ENCODE results near the gene TLR2.

The TLR2 gene

GRCh38 chr4:153705743-153706468 lies 21.8 kb downstream of the TLR2 start:
- in situ Hi-C loops (cut with HindIII; ENCODE audit: low sequenced_read_pairs), result no loop called here
- TF ChIP-seq CTCF (IDR thresholded peaks at IDR 0.05; ENCODE audit: low read depth, low read length, missing control alignments), result no peak
- no peak overlapping the region for H3K4me3 ChIP-seq (ENCODE audit: low read depth, low read length)
- DNase-seq (ENCODE audit: low read depth), result no peak

GRCh38 chr4:153706519-153706918 lies 22.4 kb downstream of the TLR2 start:
- DNase-seq (ENCODE audit: low read depth), result no peak
- H3K4me3 ChIP-seq (ENCODE audit: low read depth, low read length), result no peak overlapping the region
- in situ Hi-C loops (cut with HindIII; ENCODE audit: low sequenced_read_pairs), result no loop called here
- no peak for TF ChIP-seq CTCF (IDR thresholded peaks at IDR 0.05; ENCODE audit: low read depth, low read length, missing control alignments)

GRCh38 chr4:153710681-153711080 lies 26.6 kb downstream of the TLR2 start:
- no peak for TF ChIP-seq CTCF (IDR thresholded peaks at IDR 0.05; ENCODE audit: low read depth, low read length, missing control alignments)
- DNase-seq (ENCODE audit: low read depth), result no peak
- in situ Hi-C loops (cut with HindIII; ENCODE audit: low sequenced_read_pairs), result no loop called here
- H3K4me3 ChIP-seq (ENCODE audit: low read depth, low read length), result no peak overlapping the region

GRCh38 chr4:153713866-153714646 lies 30.0 kb downstream of the TLR2 start:
- no peak for DNase-seq (ENCODE audit: low read depth)
- in situ Hi-C loops (cut with HindIII; ENCODE audit: low sequenced_read_pairs), result no loop called here

GRCh38 chr4:153722036-153722435 lies 38.0 kb downstream of the TLR2 start:
- no peak overlapping the region for H3K4me3 ChIP-seq (ENCODE audit: low read depth, low read length)
- no peak for DNase-seq (ENCODE audit: low read depth)
- in situ Hi-C loops (cut with HindIII; ENCODE audit: low sequenced_read_pairs), result no loop called here
- no peak for TF ChIP-seq CTCF (IDR thresholded peaks at IDR 0.05; ENCODE audit: low read depth, low read length, missing control alignments)

More at GRCh38 chr4:153713866-153714646, 30.0 kb downstream of the TLR2 start:
- no peak overlapping the region for H3K4me3 ChIP-seq (ENCODE audit: low read depth, low read length)
- no peak for TF ChIP-seq CTCF (IDR thresholded peaks at IDR 0.05; ENCODE audit: low read depth, low read length, missing control alignments)

GRCh38 chr4:153724606-153725005 lies 40.5 kb downstream of the TLR2 start:
- in situ Hi-C loops (cut with HindIII; ENCODE audit: low sequenced_read_pairs), result no loop called here
- no peak for TF ChIP-seq CTCF (IDR thresholded peaks at IDR 0.05; ENCODE audit: low read depth, low read length, missing control alignments)

More at GRCh38 chr4:153724606-153725005, 40.5 kb downstream of the TLR2 start:
- H3K4me3 ChIP-seq (ENCODE audit: low read depth, low read length), result no peak overlapping the region
- DNase-seq (ENCODE audit: low read depth), result no peak
